Fibroblast of pulmonary artery (primary cell): ENCODE measurements around the gene SUCNR1.
"Not testable (repeated sequence)": the region's sequence is repeated elsewhere in the genome, so short reads cannot be mapped to it uniquely, and the experiment has no call there.

Source experiments
- DNase-seq: peaks from one replicate; pipeline ENCODE4 v3.0.0-alpha.2; 2010; ENCODE audit warnings: low read depth
- H3K4me3 ChIP-seq: replicated peaks from 2 replicates; pipeline ENCODE4 v1.5.1; 2011; ENCODE audit warnings: low read depth, mild to moderate bottlenecking, control low read depth, low read length, moderate library complexity
- CTCF ChIP-seq: IDR thresholded peaks from 2 replicates; pipeline ENCODE4 v1.5.1; 2011; ENCODE audit warnings: mild to moderate bottlenecking, control low read depth, low read length, inconsistent platforms; ENCODE audit errors: missing control alignments

The SUCNR1 gene

GRCh38 chr3:151869181-151869580 is 4.3 kb upstream of the SUCNR1 start:
- DNase-seq = no peak
- no peak for TF ChIP-seq CTCF
- no peak overlapping the region for H3K4me3 ChIP-seq

- no peak for TF ChIP-seq CTCF
Observed at GRCh38 chr3:151871639-151872468, 1.6 kb upstream of the SUCNR1 start.

GRCh38 chr3:151874079-151874478 is 636 bp downstream of the SUCNR1 start:
- H3K4me3 ChIP-seq, DNase-seq: not testable (repeated sequence)

More at GRCh38 chr3:151871639-151872468, 1.6 kb upstream of the SUCNR1 start:
- peak; percentile 43 for DNase-seq
- no peak overlapping the region for H3K4me3 ChIP-seq

- H3K4me3 ChIP-seq = no peak overlapping the region
- TF ChIP-seq CTCF = no peak
- DNase-seq = peak; percentile 31
Observed at GRCh38 chr3:151875759-151876158, 2.3 kb downstream of the SUCNR1 start.

- TF ChIP-seq CTCF = no peak
- no peak for DNase-seq
- H3K4me3 ChIP-seq = no peak overlapping the region
Observed at GRCh38 chr3:151877269-151877668, 3.8 kb downstream of the SUCNR1 start.

- DNase-seq = no peak
- H3K4me3 ChIP-seq = no peak overlapping the region
- no peak for TF ChIP-seq CTCF
Observed at GRCh38 chr3:151878465-151878864, 5.0 kb downstream of the SUCNR1 start.

- no peak for TF ChIP-seq CTCF
- no peak for DNase-seq
- no peak overlapping the region for H3K4me3 ChIP-seq
Observed at GRCh38 chr3:151879037-151879436, 5.6 kb downstream of the SUCNR1 start.
